Effector memory CD4-positive, alpha-beta T cell (primary cell): Measurements from ENCODE around the gene PSME3IP1.
"Not testable (repeated sequence)": the region's sequence is repeated elsewhere in the genome, so short reads cannot be mapped to it uniquely, and the experiment has no call there.

Source experiments
- DNase-seq, 3 donors: peaks; one replicate each; pipeline ENCODE4 v3.0.0-alpha.2; 2020
- H3K27ac ChIP-seq: 2 replicates; pipeline ENCODE4 v1.7.0; 2013; ENCODE audit warnings: mild to moderate bottlenecking, low read length, moderate library complexity; ENCODE audit not compliant: insufficient read depth, poor library complexity, severe bottlenecking
- H3K27me3 ChIP-seq: replicated peaks from 2 replicates; pipeline ENCODE4 v1.7.0; 2013; ENCODE audit warnings: mild to moderate bottlenecking, low read length; ENCODE audit not compliant: insufficient read depth, control insufficient read depth, poor library complexity, severe bottlenecking
- H3K36me3 ChIP-seq: 2 replicates; pipeline ENCODE4 v1.7.0; 2013; ENCODE audit warnings: mild to moderate bottlenecking, low read length, moderate library complexity; ENCODE audit not compliant: control insufficient read depth, insufficient read depth
- H3K4me1 ChIP-seq: 2 replicates; pipeline ENCODE4 v1.7.0; 2013; ENCODE audit warnings: low read length, mild to moderate bottlenecking; ENCODE audit not compliant: control insufficient read depth, insufficient read depth, poor library complexity, severe bottlenecking
- H3K4me3 ChIP-seq: 2 replicates; pipeline ENCODE4 v1.7.0; 2013; ENCODE audit warnings: low read length, low read depth, mild to moderate bottlenecking; ENCODE audit not compliant: insufficient read depth, poor library complexity, severe bottlenecking
- H3K9me3 ChIP-seq: 2 replicates; pipeline ENCODE4 v1.7.0; 2013; ENCODE audit warnings: mild to moderate bottlenecking, low read length, moderate library complexity; ENCODE audit not compliant: control insufficient read depth

Gene PSME3IP1

DNA sequence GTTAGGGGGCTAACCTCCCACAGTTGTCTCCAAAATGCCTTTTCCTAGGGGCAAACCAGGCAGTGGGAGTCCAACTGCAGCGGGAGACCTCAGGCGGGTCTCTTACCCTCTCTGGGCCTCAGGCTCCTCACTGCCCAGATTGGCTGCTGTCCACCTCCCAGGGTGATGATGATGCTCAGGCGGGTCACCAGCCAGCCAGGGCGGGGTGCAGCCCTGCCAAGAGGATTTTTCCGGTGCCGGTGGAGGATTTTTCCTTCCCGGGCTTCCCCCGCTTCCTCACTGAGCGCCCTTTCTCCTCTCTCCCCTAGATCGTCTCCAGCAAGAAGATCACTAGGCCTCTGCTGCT lies 70.7 kb downstream of the PSME3IP1 start:
- Histone ChIP-seq H3K27me3 (no peaks in the 10 kb centered on the region), H3K9me3 (no peaks in the 10 kb centered on the region), H3K27ac (no peak overlapping the region), H3K36me3 (no peaks in the 10 kb centered on the region), H3K4me3 (no peak overlapping the region), H3K4me1 (no peaks in the 10 kb centered on the region)
- no peak for DNase-seq

DNA sequence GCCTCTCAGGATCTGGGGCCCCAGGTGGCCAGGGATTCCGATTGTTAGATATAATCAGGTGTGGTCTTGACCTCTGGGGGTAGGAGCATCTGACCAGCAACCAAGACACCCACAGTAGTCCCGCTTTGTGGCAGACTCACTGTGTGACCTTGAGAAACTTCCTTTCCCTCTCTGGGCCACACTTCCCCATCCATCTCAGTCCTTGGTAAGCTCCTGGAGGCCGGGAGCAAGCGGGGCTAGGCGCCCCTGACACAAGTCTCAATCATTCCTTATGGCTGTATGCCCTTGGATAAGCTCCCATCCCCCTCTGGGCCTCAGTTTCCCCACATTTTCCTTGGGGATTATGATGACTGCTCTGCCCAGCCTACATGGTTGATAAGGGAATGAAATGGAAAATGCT lies 72.2 kb downstream of the PSME3IP1 start:
- Histone ChIP-seq H3K27ac (no peak overlapping the region), H3K9me3 (no peaks in the 10 kb centered on the region)

DNA sequence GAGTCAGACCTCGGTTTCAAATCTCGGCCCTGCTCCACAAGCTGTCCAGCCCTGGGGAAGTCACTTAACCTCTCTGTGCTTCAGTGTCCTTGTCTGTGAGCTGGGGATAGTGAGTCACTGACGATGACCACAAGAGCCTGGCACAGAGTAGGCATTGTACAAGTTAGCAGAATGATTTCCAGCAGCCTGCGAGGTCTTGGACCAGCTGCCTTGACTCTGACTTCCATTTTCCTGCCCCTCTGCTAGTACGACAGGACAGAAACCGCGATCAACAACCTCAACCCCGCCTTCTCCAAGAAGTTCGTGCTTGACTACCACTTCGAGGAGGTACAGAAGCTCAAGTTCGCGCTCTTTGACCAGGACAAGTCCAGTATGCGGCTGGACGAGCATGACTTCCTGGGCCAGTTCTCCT lies 72.8 kb downstream of the PSME3IP1 start:
- no peaks in the 10 kb centered on the region for H3K27me3 ChIP-seq
- no peak overlapping the region for H3K27ac ChIP-seq
- no peak for DNase-seq
- H3K36me3 ChIP-seq = no peaks in the 10 kb centered on the region
- no peaks in the 10 kb centered on the region for H3K4me1 ChIP-seq
- no peak overlapping the region for H3K4me3 ChIP-seq
- H3K9me3 ChIP-seq = no peaks in the 10 kb centered on the region

More for the DNA sequence above, 72.2 kb downstream of the PSME3IP1 start:
- Histone ChIP-seq H3K4me1 (no peaks in the 10 kb centered on the region), H3K36me3 (no peaks in the 10 kb centered on the region), H3K4me3 (no peak overlapping the region), H3K27me3 (no peaks in the 10 kb centered on the region)
- DNase-seq = no peak

DNA sequence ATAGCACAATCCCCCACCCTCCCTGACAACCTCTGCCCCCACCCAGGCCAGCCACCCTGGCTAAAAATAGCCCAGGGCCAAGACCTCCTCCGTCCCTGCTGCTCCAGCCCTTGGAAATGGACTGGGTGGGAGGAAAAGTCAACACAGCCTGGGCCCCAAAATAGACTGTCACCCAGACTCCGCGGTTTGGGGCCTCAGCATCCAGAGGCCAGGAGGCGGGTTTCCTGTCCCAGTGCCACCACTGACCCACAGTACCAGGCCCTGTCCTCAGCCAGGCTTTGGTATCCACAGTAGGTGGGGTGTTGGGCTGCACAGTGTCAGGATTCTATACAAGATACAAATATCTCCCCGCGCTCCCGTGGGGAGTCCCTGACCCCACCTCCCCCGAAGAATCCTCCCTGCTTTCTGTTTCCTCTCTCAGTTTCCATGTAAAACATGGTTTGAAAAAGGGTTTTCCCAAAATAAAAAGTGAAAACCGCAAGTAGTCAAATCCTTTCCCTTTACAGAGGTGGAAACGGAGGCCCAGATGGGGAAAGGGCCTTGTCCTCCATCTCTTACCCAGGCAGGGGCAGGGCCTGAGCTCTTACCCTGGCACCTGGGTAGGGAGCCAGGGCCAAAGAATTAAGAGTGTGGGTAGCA lies 73.3 kb downstream of the PSME3IP1 start:
- no peaks in the 10 kb centered on the region for H3K9me3 ChIP-seq
- H3K4me1 ChIP-seq = no peaks in the 10 kb centered on the region
- H3K4me3 ChIP-seq = no peak overlapping the region
- no peak for DNase-seq
- no peak overlapping the region for H3K27ac ChIP-seq
- no peaks in the 10 kb centered on the region for H3K36me3 ChIP-seq
- H3K27me3 ChIP-seq = no peaks in the 10 kb centered on the region

DNA sequence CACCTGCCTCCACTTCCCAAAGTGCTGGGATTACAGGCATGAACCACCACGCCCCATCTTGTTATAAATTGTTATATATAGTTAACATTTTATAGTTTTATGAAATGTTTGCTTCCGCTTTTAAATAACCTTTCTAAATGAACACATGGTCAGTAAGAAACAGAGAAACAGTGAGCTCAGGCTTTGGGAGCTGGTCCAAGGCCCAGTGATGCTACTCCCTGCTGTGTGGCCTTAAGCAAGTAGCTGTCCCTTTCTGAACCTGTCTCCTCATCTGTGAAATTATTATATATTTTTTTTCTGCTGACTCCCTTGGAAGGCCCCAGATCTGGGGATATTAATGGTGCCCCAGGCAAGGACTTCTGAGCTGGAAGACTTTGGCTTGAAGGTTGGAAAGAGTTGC lies 74.4 kb downstream of the PSME3IP1 start:
- H3K4me1 ChIP-seq = no peaks in the 10 kb centered on the region
- H3K36me3 ChIP-seq = no peaks in the 10 kb centered on the region
- H3K9me3 ChIP-seq = no peaks in the 10 kb centered on the region
- no peak overlapping the region for H3K4me3 ChIP-seq
- H3K27ac ChIP-seq = no peak overlapping the region
- no peaks in the 10 kb centered on the region for H3K27me3 ChIP-seq
- no peak for DNase-seq

DNA sequence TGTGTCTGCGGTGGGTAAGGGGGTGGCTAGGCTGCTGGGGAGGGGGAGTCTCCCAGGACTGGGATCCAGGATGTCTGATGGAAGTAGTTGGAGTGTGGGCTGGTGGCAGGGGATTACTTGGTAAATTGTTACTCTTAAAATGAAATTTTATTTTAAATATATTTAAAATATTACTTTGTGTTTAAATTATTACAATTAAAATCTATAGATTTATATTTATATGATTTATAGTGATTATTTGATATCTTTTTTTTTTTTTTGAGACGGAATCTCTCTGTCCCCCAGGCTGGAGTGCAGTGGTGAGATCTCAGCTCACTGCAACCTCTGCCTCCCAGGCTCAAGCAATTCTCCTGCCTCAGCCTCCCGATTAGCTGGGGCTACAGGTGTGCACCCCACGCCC lies 74.9 kb downstream of the PSME3IP1 start:
- no peaks in the 10 kb centered on the region for H3K9me3 ChIP-seq
- H3K36me3 ChIP-seq = no peaks in the 10 kb centered on the region
- no peak overlapping the region for H3K4me3 ChIP-seq
- H3K27me3 ChIP-seq = no peaks in the 10 kb centered on the region
- no peaks in the 10 kb centered on the region for H3K4me1 ChIP-seq
- no peak for DNase-seq
- no peak overlapping the region for H3K27ac ChIP-seq

DNA sequence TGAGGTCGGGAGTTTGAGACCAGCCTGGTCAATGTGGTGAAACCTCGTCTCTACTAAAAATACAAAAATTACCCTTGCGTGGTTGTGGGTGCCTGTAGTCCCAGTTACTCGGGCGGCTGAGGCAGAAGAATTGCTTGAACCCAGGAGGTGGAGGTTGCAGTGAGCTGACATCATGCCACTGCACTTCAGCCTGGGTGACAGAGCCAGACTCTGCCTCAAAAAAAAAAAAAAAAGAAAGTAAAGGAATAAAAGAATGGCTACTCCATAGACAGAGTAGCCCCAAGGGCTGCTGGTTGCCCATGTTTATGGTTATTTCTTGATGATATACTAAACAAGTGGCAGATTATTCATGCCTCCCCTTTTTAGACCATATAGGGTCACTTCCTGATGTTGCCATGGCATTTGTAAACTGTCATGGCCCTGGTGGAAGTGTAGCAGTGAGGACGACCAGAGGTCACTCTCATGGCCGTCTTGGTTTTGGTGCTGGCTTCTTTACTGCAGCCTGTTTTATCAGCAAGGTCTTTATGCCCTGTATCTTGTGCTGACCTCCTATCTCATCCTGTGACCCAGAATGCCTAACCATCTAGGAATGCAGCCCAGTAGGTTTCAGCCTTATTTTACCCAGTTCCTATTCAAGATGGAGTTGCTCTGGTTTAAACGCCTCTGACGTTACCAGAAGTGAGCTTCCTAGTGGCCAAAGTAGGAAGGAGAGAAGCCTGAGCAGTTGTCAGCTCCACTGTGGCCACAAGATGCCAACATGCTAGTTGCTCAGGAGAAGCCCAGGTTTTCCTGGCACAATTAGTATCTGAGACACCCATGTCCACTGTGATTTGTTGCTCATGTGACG lies 76.4 kb downstream of the PSME3IP1 start:
- not testable (repeated sequence) for H3K36me3 ChIP-seq, H3K4me1 ChIP-seq, H3K27me3 ChIP-seq, H3K27ac ChIP-seq, DNase-seq, H3K4me3 ChIP-seq, H3K9me3 ChIP-seq

DNA sequence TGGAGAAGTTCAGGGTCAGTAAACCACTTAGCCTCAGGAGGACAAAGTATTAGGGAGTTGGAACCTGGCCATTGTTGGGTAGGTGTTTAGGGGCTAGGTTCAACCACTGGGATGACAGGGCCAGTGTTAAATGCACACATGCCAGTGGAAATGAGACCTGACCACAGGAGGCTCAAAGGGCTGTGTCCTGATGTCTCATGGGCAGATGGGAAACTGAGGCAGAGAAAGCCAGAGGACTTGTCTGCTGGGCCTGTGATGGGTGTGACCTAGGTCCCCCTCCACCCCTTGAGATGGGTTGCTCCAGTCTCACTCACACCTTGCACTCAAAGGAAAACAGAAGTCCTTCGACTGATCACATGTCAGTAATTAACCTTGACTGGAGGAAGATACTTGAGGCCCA lies 77.4 kb downstream of the PSME3IP1 start:
- no peaks in the 10 kb centered on the region for H3K9me3 ChIP-seq
- H3K4me1 ChIP-seq = no peaks in the 10 kb centered on the region
- H3K27me3 ChIP-seq = no peaks in the 10 kb centered on the region
- no peak overlapping the region for H3K4me3 ChIP-seq
- no peak overlapping the region for H3K27ac ChIP-seq
- H3K36me3 ChIP-seq = no peaks in the 10 kb centered on the region
- no peak for DNase-seq

DNA sequence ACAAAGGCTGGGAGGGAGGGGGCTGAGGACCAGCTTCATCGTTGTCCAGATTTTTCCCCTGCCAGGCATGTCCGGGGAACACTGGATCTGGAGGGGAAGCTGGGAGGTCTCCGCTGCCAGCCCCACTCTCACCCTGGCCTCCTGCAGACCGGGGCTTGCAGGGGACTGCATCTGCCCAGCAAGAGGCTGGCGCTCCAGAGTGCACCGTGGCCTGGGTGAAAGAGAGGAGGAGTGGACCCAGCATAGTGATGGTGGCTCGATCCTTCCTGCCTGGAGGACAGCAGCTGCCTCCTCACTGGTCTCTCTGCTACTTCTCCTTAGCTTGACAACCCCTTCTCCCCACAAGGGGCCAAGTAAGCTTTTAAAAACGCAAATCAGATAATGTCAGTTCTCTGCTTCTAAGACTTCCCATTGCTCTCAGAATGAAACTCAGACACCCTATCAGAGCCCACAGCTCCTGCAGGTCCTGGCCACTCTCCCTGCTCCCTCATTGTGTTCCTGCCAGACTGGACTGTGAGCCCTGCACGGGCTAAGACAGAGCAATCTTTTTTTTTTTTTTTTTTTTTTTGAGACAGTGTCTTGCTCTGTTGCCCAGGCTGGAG lies 78.4 kb downstream of the PSME3IP1 start:
- H3K4me3 ChIP-seq = no peak overlapping the region
- H3K27me3 ChIP-seq = no peaks in the 10 kb centered on the region
- no peaks in the 10 kb centered on the region for H3K4me1 ChIP-seq
- H3K9me3 ChIP-seq = no peaks in the 10 kb centered on the region
- DNase-seq = no peak
- no peaks in the 10 kb centered on the region for H3K36me3 ChIP-seq
- no peak overlapping the region for H3K27ac ChIP-seq

DNA sequence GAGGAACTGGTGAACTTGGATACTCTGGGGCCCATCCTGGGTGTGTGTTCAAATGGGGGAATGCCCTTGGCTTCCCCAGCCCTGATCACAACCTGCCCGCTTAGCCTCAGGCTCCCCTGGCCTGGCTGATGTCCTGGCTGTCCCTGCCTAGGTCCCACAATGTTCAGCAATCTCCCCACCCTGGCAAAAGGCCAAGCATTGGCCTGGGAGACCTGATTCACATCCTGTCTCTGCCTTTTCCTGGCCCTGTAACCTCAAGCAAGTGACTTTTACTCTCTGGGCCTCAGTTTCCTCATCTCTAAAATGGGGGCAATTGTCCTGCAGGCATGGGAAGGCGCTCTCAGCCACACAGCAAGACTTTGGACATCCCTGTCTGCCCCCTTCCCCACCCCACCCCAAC lies 79.1 kb downstream of the PSME3IP1 start:
- Histone ChIP-seq H3K4me3 (no peak overlapping the region), H3K27ac (no peak overlapping the region), H3K4me1 (no peaks in the 10 kb centered on the region), H3K9me3 (no peaks in the 10 kb centered on the region), H3K27me3 (no peaks in the 10 kb centered on the region), H3K36me3 (no peaks in the 10 kb centered on the region)
- no peak for DNase-seq
